ENCODE data around the gene LAD1. TPM values are rescaled to one million over a fixed set of nuclear protein-coding genes. Genes with fewer than 3 reads are reported as not detected.

The LAD1 gene
- total and polyA plus RNA-seq, 2 of the 13 experiments (the other 11 are each of a cell fraction or from before 2014, with no cell fraction given), result 10.8 to 65.6 TPM

- TF ChIP-seq HNF1B (CRISPR knock-in tag; IDR thresholded peaks at IDR 0.05) (0 out of 2 replicates have a peak, but pooled peaks have one; percentile 30), HNF1A (IDR thresholded peaks at IDR 0.05; ENCODE audit: low read depth) (no peak), HNF1A (CRISPR knock-in tag; IDR thresholded peaks at IDR 0.05; ENCODE audit: borderline replicate concordance) (0 out of 2 replicates have a peak, but pooled peaks have one; percentile 29), FOXO1 (CRISPR knock-in tag; IDR thresholded peaks at IDR 0.05) (no peak), SOX6 (IDR thresholded peaks at IDR 0.05) (no peak), SOX6 (CRISPR knock-in tag; IDR thresholded peaks at IDR 0.05) (0 out of 2 replicates have a peak, but pooled peaks have one; percentile 11), MXI1 (IDR thresholded peaks at IDR 0.05; ENCODE audit: borderline replicate concordance, low read depth, low read length) (peak; percentile 20; the same call in 1 of the 3 replicates), ZNF687 (CRISPR knock-in tag; IDR thresholded peaks at IDR 0.05) (peak; percentile 52), DMAP1 (CRISPR knock-in tag; IDR thresholded peaks at IDR 0.05) (0 out of 2 replicates have a peak, but pooled peaks have one; percentile 27), MED13 (CRISPR knock-in tag; IDR thresholded peaks at IDR 0.05) (no peak), ZBTB37 (CRISPR knock-in tag; IDR thresholded peaks at IDR 0.05) (no peak), GMEB2 (CRISPR knock-in tag; IDR thresholded peaks at IDR 0.05; ENCODE audit: low read depth) (no peak), ZNF850 (CRISPR knock-in tag; conservative IDR thresholded peaks at IDR 0.05) (no peak), FOSL2 (CRISPR knock-in tag; IDR thresholded peaks at IDR 0.05) (peak; percentile 70), NPAS2 (CRISPR knock-in tag; IDR thresholded peaks at IDR 0.05; ENCODE audit: borderline replicate concordance) (no peak), CREB1 (IDR thresholded peaks at IDR 0.05) (no peak), CREB1 (CRISPR knock-in tag; IDR thresholded peaks at IDR 0.05) (peak; percentile 27; the same call in 1 of the 2 replicates), GATAD2A (CRISPR knock-in tag; IDR thresholded peaks at IDR 0.05) (0 out of 2 replicates have a peak, but pooled peaks have one; percentile 37)
These were observed 7.8 kb upstream of the LAD1 start (continued) for GRCh38 chr1:201406831-201407406.

Measured in HepG2 (cell line).